Measurements from ENCODE around the gene HIPK2.

- TF ChIP-seq CTCF (IDR thresholded peaks at IDR 0.05), result no peak
- TF ChIP-seq RCOR1 (IDR thresholded peaks at IDR 0.05; ENCODE audit: low read depth, low read length), result no peak
- no peak for TF ChIP-seq USF2 (IDR thresholded peaks at IDR 0.05)
- TF ChIP-seq ZSCAN20 (CRISPR knock-in tag; IDR thresholded peaks at IDR 0.05), result no peak
- no peak for TF ChIP-seq REST (IDR thresholded peaks at IDR 0.05)
- TF ChIP-seq POLR2A (IDR thresholded peaks at IDR 0.05; ENCODE audit: low read length), result no peak
Observed at GRCh38 chr7:139727151-139727705, 50.6 kb downstream of the HIPK2 start.

Measured in A549 (cell line).